ENCODE data around the gene EFL1. TPM values are rescaled to one million over a fixed set of nuclear protein-coding genes. Genes with fewer than 3 reads are reported as not detected.

EFL1 gene
- total RNA-seq, 1 donor from 2014 or later = 17.3 TPM

DNA sequence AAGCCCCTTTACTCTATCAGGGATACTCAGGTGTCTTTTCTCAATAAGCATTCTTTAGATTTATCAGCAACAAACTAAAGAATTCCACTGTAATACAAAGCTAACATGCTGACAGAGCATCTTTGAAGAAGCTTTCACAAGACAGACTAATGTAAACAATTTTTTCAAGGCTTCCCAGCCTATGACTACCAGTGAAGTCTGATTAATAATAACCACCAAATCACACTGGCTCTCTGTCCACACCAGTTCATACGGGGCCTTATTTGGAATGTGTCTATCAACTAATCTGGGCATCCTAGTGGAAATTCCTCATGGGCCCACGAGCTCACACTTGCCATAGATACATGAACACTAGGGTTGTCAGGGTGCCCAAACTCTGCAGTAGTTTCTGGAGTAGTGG is 84.5 kb downstream of the EFL1 start:
- Histone ChIP-seq H3K9me3 (no peaks in the 10 kb centered on the region), H3K36me3 (no peaks in the 10 kb centered on the region), H3K4me1 (peaks cover 0 to 10% of the 10 kb centered on the region in 2 donors), H3K27ac (no peak overlapping the region), H3K4me3 (no peak overlapping the region), H3K27me3 (no peaks in the 10 kb centered on the region)
- no peak for DNase-seq (ENCODE audit: low spot score in 2 of 2)
- intact Hi-C loops (cut with DNase I) = no loop called here
- TF ChIP-seq, protein P1, sequence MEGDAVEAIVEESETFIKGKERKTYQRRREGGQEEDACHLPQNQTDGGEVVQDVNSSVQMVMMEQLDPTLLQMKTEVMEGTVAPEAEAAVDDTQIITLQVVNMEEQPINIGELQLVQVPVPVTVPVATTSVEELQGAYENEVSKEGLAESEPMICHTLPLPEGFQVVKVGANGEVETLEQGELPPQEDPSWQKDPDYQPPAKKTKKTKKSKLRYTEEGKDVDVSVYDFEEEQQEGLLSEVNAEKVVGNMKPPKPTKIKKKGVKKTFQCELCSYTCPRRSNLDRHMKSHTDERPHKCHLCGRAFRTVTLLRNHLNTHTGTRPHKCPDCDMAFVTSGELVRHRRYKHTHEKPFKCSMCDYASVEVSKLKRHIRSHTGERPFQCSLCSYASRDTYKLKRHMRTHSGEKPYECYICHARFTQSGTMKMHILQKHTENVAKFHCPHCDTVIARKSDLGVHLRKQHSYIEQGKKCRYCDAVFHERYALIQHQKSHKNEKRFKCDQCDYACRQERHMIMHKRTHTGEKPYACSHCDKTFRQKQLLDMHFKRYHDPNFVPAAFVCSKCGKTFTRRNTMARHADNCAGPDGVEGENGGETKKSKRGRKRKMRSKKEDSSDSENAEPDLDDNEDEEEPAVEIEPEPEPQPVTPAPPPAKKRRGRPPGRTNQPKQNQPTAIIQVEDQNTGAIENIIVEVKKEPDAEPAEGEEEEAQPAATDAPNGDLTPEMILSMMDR (IDR thresholded peaks at IDR 0.05) = no peak

DNA sequence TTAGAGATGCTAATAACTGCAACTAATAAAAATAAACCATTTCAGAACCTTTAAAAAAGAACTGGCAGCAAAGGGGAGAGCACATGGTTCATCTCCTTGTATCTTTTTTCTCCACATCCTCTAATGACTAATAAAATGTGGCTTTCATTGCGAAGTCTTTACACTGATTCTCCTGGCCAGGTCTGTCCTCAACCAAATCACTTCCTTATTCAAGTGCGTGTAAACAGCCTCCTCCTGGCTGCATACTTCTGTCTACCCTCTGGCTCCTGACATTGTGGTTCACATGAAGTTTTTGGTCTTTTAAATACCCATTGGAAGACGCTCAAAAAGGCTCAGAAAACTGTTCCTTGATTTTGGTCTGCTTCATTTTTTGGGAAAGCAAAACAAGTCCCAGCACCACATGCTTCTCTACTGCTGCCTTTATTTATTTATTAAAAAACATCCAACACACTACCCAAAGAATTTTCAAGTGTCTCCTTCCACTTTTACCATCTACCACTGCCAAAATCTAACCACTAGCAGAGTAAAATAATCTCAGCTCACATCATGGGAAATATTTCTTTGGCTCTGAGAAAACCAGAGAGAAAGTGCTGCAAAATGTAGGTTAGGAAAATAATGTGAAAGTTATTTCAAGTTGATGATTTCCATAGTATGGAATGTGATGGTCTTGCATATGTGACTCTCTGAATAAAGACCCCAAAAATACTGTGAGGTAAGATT is 85.1 kb downstream of the EFL1 start:
- no peak for DNase-seq (ENCODE audit: low spot score in 2 of 2)
- Histone ChIP-seq H3K4me3 (no peak overlapping the region), H3K27me3 (no peaks in the 10 kb centered on the region), H3K4me1 (peaks cover 0 to 10% of the 10 kb centered on the region in 2 donors), H3K27ac (peak overlapping the region in 1 of 2 donors; percentile 20), H3K36me3 (no peaks in the 10 kb centered on the region), H3K9me3 (no peaks in the 10 kb centered on the region)
- intact Hi-C loops (cut with DNase I) = no loop called here
- TF ChIP-seq, protein P1 (IDR thresholded peaks at IDR 0.05) = no peak

DNA sequence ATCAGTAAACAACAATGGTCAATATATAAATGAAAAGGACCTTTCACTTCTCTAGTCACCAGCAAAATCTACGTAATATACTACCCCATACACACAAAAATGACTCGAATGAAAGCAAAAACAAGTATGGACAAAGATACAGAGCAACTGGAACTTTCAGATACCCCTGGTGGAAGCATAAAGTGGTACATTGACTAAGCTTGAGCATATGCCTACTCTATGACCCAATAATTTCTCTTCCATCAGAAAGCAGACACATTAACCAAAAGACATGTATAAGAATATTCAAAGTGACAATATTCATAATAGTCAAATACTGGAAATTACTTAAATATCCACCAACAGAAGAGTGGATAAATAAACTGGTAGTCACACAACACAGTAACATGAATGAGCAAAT is 86.0 kb downstream of the EFL1 start:
- Histone ChIP-seq H3K27ac (no peak overlapping the region), H3K4me3 (no peak overlapping the region)

DNA sequence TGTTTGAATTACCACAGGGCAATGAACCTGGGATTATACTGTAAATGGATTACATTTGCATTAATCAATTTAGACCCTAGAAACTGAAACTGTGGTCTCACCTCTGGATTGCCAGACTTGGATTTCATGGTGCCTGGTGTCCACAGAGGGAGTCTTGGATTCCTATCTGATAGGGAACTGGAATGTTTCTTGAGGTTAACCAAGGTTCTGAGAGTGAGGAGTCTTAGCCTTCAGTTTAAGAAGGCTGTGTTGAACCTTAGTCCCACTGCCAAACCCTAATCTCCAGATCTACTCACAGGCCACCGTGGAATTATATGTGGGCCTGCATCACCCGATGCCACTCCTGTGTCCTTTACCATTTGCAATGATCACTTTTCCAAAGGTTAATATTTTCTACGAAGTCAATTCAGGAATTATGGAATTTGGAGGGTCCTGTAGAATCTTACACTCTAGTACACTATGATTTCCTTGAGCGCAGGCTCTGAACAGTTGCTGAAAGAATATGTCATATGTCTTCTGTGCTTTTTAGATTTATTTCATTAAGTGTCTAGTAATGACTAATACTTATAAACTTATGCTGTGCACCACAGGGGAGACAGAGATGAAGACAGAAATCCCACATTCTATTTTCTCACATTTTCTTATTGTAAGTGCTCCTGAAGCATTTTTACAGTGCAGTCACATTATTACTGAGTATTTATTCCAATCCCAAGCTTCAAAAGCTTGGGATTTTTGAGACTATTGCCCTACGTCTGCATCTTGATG is 87.9 kb downstream of the EFL1 start:
- TF ChIP-seq, protein P1 (IDR thresholded peaks at IDR 0.05) = no peak
- Histone ChIP-seq H3K4me1 (peaks cover 0 to 10% of the 10 kb centered on the region in 2 donors), H3K27ac (no peak overlapping the region), H3K4me3 (no peak overlapping the region), H3K27me3 (no peaks in the 10 kb centered on the region), H3K36me3 (no peaks in the 10 kb centered on the region), H3K9me3 (no peaks in the 10 kb centered on the region)
- DNase-seq (ENCODE audit: low spot score in 2 of 2) = no peak
- intact Hi-C loops (cut with DNase I) = no loop called here

More for the DNA sequence above, 86.0 kb downstream of the EFL1 start:
- DNase-seq (ENCODE audit: low spot score in 2 of 2) = no peak
- H3K4me1 ChIP-seq = peaks cover 0 to 10% of the 10 kb centered on the region in 2 donors
- TF ChIP-seq, protein P1 (IDR thresholded peaks at IDR 0.05) = no peak
- intact Hi-C loops (cut with DNase I) = no loop called here
- no peaks in the 10 kb centered on the region for H3K27me3 ChIP-seq
- H3K36me3 ChIP-seq = no peaks in the 10 kb centered on the region
- no peaks in the 10 kb centered on the region for H3K9me3 ChIP-seq

DNA sequence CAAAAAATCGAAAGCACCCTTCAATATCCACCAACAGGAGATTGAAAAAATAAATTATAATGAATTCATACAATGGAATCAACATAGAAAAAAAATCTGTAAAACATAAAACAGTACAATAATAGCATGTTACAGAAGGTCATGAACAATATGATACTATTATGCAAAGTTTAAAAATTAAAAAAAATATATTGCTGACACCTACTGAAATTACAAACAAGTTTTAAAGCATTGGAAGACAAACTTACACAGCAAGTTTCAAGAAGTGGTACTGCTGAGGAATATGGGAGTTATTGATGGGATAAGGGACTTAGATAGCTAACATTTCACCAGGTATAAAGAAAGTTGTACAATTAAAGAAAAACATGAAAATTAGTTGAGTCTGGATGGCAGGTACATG is 89.4 kb downstream of the EFL1 start:
- no peaks in the 10 kb centered on the region for H3K27me3 ChIP-seq
- H3K4me3 ChIP-seq = no peak overlapping the region
- no peak for DNase-seq (ENCODE audit: low spot score in 2 of 2)
- H3K9me3 ChIP-seq = no peaks in the 10 kb centered on the region
- no peaks in the 10 kb centered on the region for H3K36me3 ChIP-seq
- peaks cover 0 to 10% of the 10 kb centered on the region in 2 donors for H3K4me1 ChIP-seq
- TF ChIP-seq, protein P1 (IDR thresholded peaks at IDR 0.05) = no peak
- H3K27ac ChIP-seq = no peak overlapping the region
- intact Hi-C loops (cut with DNase I) = no loop called here
